Karpas-422 (cell line): ENCODE data around the gene BEST4. TPM values are rescaled to one million over a fixed set of nuclear protein-coding genes. Genes with fewer than 3 reads are reported as not detected.
"Not testable (repeated sequence)": the region's sequence is repeated elsewhere in the genome, so short reads cannot be mapped to it uniquely, and the experiment has no call there.

ENCODE experiments used
- DNase-seq: peaks from one replicate; pipeline ENCODE4 v3.0.0-alpha.2; 2015
- H2AFZ ChIP-seq: fragments of 200-600 bp; sonication (generic); 2 replicates; pipeline ENCODE4 v1.6.1; 2014; ENCODE audit warnings: antibody characterized with exemption, low read length, mixed read lengths
- H3K27ac ChIP-seq: fragments of 200-600 bp; sonication (generic); 2 replicates; pipeline ENCODE4 v1.5.1; 2014; ENCODE audit warnings: mild to moderate bottlenecking, low read length, moderate library complexity
- H3K27me3 ChIP-seq: fragments of 200-600 bp; sonication (generic); 2 replicates; pipeline ENCODE4 v1.6.1; 2014; ENCODE audit warnings: low read length, mixed read lengths
- H3K36me3 ChIP-seq: fragments of 200-600 bp; sonication (generic); 2 replicates; pipeline ENCODE4 v1.6.1; 2014; ENCODE audit warnings: low read length, mixed read lengths; ENCODE audit not compliant: insufficient read depth
- H3K4me1 ChIP-seq: fragments of 200-600 bp; sonication (generic); 2 replicates; pipeline ENCODE4 v1.6.1; 2014; ENCODE audit warnings: mild to moderate bottlenecking, low read length, mixed read lengths
- H3K4me2 ChIP-seq: fragments of 200-600 bp; sonication (generic); 2 replicates; pipeline ENCODE4 v1.6.1; 2014; ENCODE audit warnings: low read length, low read depth, mild to moderate bottlenecking; ENCODE audit not compliant: poor library complexity, severe bottlenecking
- H3K4me3 ChIP-seq: fragments of 200-600 bp; sonication (generic); 2 replicates; pipeline ENCODE4 v1.5.1; 2014; ENCODE audit warnings: mild to moderate bottlenecking, antibody characterized with exemption, low read length, mixed read lengths
- H3K79me2 ChIP-seq: fragments of 200-600 bp; sonication (generic); 2 replicates; pipeline ENCODE4 v1.6.1; 2014; ENCODE audit warnings: mild to moderate bottlenecking, low read length, mixed read lengths
- H3K9ac ChIP-seq: fragments of 200-600 bp; sonication (generic); 2 replicates; pipeline ENCODE4 v1.6.0; 2014; ENCODE audit warnings: low read length
- H3K9me2 ChIP-seq: fragments of 200-600 bp; sonication (generic), shearing (Covaris generic); replicated peaks from 2 replicates; pipeline ENCODE4 v1.6.0; 2014; ENCODE audit warnings: mild to moderate bottlenecking, low read length, moderate library complexity; ENCODE audit not compliant: insufficient read depth
- H3K9me3 ChIP-seq: fragments of 300-700, 200-600 bp; sonication (generic); 2 replicates; pipeline ENCODE4 v1.6.1; 2014; ENCODE audit warnings: low read length, mixed read lengths
- H4K20me1 ChIP-seq: fragments of 200-600 bp; sonication (generic); 2 replicates; pipeline ENCODE4 v1.6.1; 2014; ENCODE audit warnings: mild to moderate bottlenecking, antibody characterized with exemption, low read length, low read depth; ENCODE audit not compliant: insufficient read depth
- total RNA-seq: library from RNA; depleted of rRNA; stranded (reverse); fragments of >200 nt; shearing (Covaris generic); gene quantifications from 2 replicates; pipeline ENCODE4 v1.2.3, GENCODE V29; 2014; ENCODE audit warnings: low replicate concordance

The BEST4 gene
- total RNA-seq, 1 experiment from 2014 or later, result 1.0 TPM

GRCh38 chr1:44812822-44813543, 25.0 kb upstream of the BEST4 start:
- H3K9ac ChIP-seq, result no peak overlapping the region
- H3K9me3 ChIP-seq, result no peaks in the 10 kb centered on the region
- H2AFZ ChIP-seq, result no peak overlapping the region
- H4K20me1 ChIP-seq, result no peaks in the 10 kb centered on the region
- no peaks in the 10 kb centered on the region for H3K27me3 ChIP-seq
- no peaks in the 10 kb centered on the region for H3K9me2 ChIP-seq
- H3K4me3 ChIP-seq, result peak overlapping the region; percentile 57; the same call in 1 of the 2 replicates
- peak overlapping the region; percentile 65 for H3K4me2 ChIP-seq
- DNase-seq, result no peak
- no peaks in the 10 kb centered on the region for H3K36me3 ChIP-seq
- H3K79me2 ChIP-seq, result no peaks in the 10 kb centered on the region
- H3K27ac ChIP-seq, result no peak overlapping the region
- peaks cover 18% of the 10 kb centered on the region for H3K4me1 ChIP-seq

GRCh38 chr1:44811234-44811633, 23.3 kb upstream of the BEST4 start:
- Histone ChIP-seq H3K36me3 (no peaks in the 10 kb centered on the region), H3K27ac (no peak overlapping the region), H3K4me1 (peaks cover 32% of the 10 kb centered on the region), H4K20me1 (no peaks in the 10 kb centered on the region), H3K4me3 (no peak overlapping the region), H3K4me2 (no peak overlapping the region), H3K9me2 (no peaks in the 10 kb centered on the region), H3K79me2 (no peaks in the 10 kb centered on the region), H3K9me3 (no peaks in the 10 kb centered on the region), H2AFZ (no peak overlapping the region), H3K9ac (no peak overlapping the region), H3K27me3 (no peaks in the 10 kb centered on the region)
- DNase-seq, result no peak

- not testable (repeated sequence) for H3K9ac ChIP-seq, H3K4me2 ChIP-seq, H3K9me3 ChIP-seq, H3K4me3 ChIP-seq, DNase-seq, H3K27me3 ChIP-seq, H3K79me2 ChIP-seq, H3K36me3 ChIP-seq, H4K20me1 ChIP-seq, H3K27ac ChIP-seq, H3K9me2 ChIP-seq, H2AFZ ChIP-seq
- H3K4me1 ChIP-seq, result peaks cover 32% of the 10 kb centered on the region
Observed at GRCh38 chr1:44810762-44811105, 22.8 kb upstream of the BEST4 start.

- H2AFZ ChIP-seq, result no peak overlapping the region
Observed at GRCh38 chr1:44810101-44810761, 22.3 kb upstream of the BEST4 start.

GRCh38 chr1:44808938-44809917, 21.3 kb upstream of the BEST4 start:
- Histone ChIP-seq H3K4me1 (peaks cover 32% of the 10 kb centered on the region), H3K79me2 (no peaks in the 10 kb centered on the region), H3K9me2 (no peaks in the 10 kb centered on the region), H4K20me1 (no peaks in the 10 kb centered on the region), H3K4me2 (no peak overlapping the region), H2AFZ (no peak overlapping the region), H3K9ac (peak overlapping the region; percentile 23), H3K36me3 (peaks cover 3% of the 10 kb centered on the region; the same call in 1 of the 2 replicates), H3K27me3 (no peaks in the 10 kb centered on the region), H3K27ac (peak overlapping the region; percentile 55), H3K9me3 (no peaks in the 10 kb centered on the region), H3K4me3 (no peak overlapping the region)
- peak; percentile 62 for DNase-seq

More at GRCh38 chr1:44810101-44810761, 22.3 kb upstream of the BEST4 start:
- Histone ChIP-seq H3K27ac (no peak overlapping the region), H3K27me3 (no peaks in the 10 kb centered on the region), H4K20me1 (no peaks in the 10 kb centered on the region), H3K4me1 (peaks cover 32% of the 10 kb centered on the region), H3K9me3 (no peaks in the 10 kb centered on the region), H3K9me2 (no peaks in the 10 kb centered on the region), H3K4me2 (no peak overlapping the region), H3K36me3 (no peaks in the 10 kb centered on the region), H3K4me3 (no peak overlapping the region), H3K79me2 (no peaks in the 10 kb centered on the region), H3K9ac (no peak overlapping the region)
- no peak for DNase-seq

- peak within 1 kb of the TSS; percentile 23 for H3K9ac ChIP-seq
Observed at GRCh38 chr1:44808063-44808937, 20.3 kb upstream of the BEST4 start, which contains the start of gene BTBD19. BTBD19 (plus strand) TSS chr1:44808523; CDS start chr1:44808821, 298 bp downstream.

GRCh38 chr1:44807364-44808062, 19.5 kb upstream of the BEST4 start:
- Histone ChIP-seq H3K9me3 (no peaks in the 10 kb centered on the region), H3K4me3 (no peak overlapping the region), H3K4me2 (peak overlapping the region; percentile 19), H3K27me3 (no peaks in the 10 kb centered on the region), H3K9ac (peak overlapping the region; percentile 22), H2AFZ (no peak overlapping the region), H4K20me1 (no peaks in the 10 kb centered on the region), H3K4me1 (peaks cover 32% of the 10 kb centered on the region), H3K27ac (peak overlapping the region; percentile 17; the same call in 1 of the 2 replicates), H3K9me2 (no peaks in the 10 kb centered on the region), H3K36me3 (peaks cover 7% of the 10 kb centered on the region; the same call in 1 of the 2 replicates), H3K79me2 (no peaks in the 10 kb centered on the region)
- DNase-seq, result peak; percentile 71

More at GRCh38 chr1:44808063-44808937, 20.3 kb upstream of the BEST4 start, which contains the start of gene BTBD19:
- Histone ChIP-seq H3K4me2 (peak within 1 kb of the TSS; percentile 19), H3K9me2 (no peaks in the 10 kb centered on the region), H3K27me3 (no peaks in the 10 kb centered on the region), H3K4me3 (no peak within 1 kb of the TSS), H3K9me3 (no peaks in the 10 kb centered on the region), H3K79me2 (no peaks in the 10 kb centered on the region), H3K4me1 (peaks cover 32% of the 10 kb centered on the region), H3K27ac (peak within 1 kb of the TSS; percentile 55), H2AFZ (no peak within 1 kb of the TSS), H3K36me3 (peaks cover 4% of the 10 kb centered on the region; the same call in 1 of the 2 replicates), H4K20me1 (no peaks in the 10 kb centered on the region)
- DNase-seq, result no peak
